GM18511 (cell line): ENCODE data around the gene SLC6A9.
A peak's percentile ranks its signal among the peaks of the same experiment; 100 is the strongest.

Experiments used
- ATAC-seq: cut with Tn5 transposase; IDR thresholded peaks from one replicate; pipeline ENCODE4 v1.9.1; 2021; ENCODE audit warnings: mild to moderate bottlenecking, moderate library complexity; ENCODE audit not compliant: unreplicated experiment

Gene SLC6A9

GRCh38 chr1:44049839-44050238, 18.6 kb upstream of the SLC6A9 start:
- no peak for ATAC-seq

GRCh38 chr1:44048532-44049215, 17.4 kb upstream of the SLC6A9 start:
- ATAC-seq, result no peak

- no peak for ATAC-seq
These were observed 15.9 kb upstream of the SLC6A9 start for GRCh38 chr1:44047131-44047530.

GRCh38 chr1:44045064-44045463, 13.8 kb upstream of the SLC6A9 start:
- no peak for ATAC-seq

GRCh38 chr1:44044071-44044801, 13.0 kb upstream of the SLC6A9 start:
- ATAC-seq, result no peak

- no peak for ATAC-seq
These were observed 12.2 kb upstream of the SLC6A9 start for GRCh38 chr1:44043176-44044070.

- ATAC-seq, result no peak
These were observed 9.6 kb upstream of the SLC6A9 start for GRCh38 chr1:44040846-44041245.

- ATAC-seq, result no peak
These were observed 9.2 kb upstream of the SLC6A9 start for GRCh38 chr1:44040418-44040817.

- ATAC-seq, result no peak
These were observed 7.8 kb upstream of the SLC6A9 start for GRCh38 chr1:44038876-44039657.

- ATAC-seq, result no peak
These were observed 5.9 kb upstream of the SLC6A9 start for GRCh38 chr1:44037154-44037553.

GRCh38 chr1:44036409-44037139, 5.3 kb upstream of the SLC6A9 start:
- ATAC-seq, result no peak

- no peak for ATAC-seq
These were observed 4.6 kb upstream of the SLC6A9 start for GRCh38 chr1:44035726-44036408.

GRCh38 chr1:44034976-44035716, 3.9 kb upstream of the SLC6A9 start:
- no peak for ATAC-seq

GRCh38 chr1:44034423-44034822, 3.2 kb upstream of the SLC6A9 start:
- no peak for ATAC-seq

- no peak for ATAC-seq
These were observed 2.5 kb upstream of the SLC6A9 start for GRCh38 chr1:44033756-44034155.

- no peak for ATAC-seq
These were observed 1.8 kb upstream of the SLC6A9 start for GRCh38 chr1:44033041-44033575.

- ATAC-seq, result no peak
These were observed 1.0 kb upstream of the SLC6A9 start for GRCh38 chr1:44032170-44032790.

GRCh38 chr1:44030605-44031251, 534 bp downstream of the SLC6A9 start:
- peak; percentile 23 for ATAC-seq
